ENCODE data around the gene OBP2B.
"Not testable (repeated sequence)": the region's sequence is repeated elsewhere in the genome, so short reads cannot be mapped to it uniquely, and the experiment has no call there.

OBP2B gene, protein sequence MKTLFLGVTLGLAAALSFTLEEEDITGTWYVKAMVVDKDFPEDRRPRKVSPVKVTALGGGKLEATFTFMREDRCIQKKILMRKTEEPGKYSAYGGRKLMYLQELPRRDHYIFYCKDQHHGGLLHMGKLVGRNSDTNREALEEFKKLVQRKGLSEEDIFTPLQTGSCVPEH

GRCh38 chr9:133208880-133209300, at the start of gene OBP2B:
TSS of gene OBP2B (minus strand) at chr9:133209250. CDS start at chr9:133209199, 51 bp downstream.
- DNase-seq (ENCODE audit: low read depth), result not testable (repeated sequence)

DNA sequence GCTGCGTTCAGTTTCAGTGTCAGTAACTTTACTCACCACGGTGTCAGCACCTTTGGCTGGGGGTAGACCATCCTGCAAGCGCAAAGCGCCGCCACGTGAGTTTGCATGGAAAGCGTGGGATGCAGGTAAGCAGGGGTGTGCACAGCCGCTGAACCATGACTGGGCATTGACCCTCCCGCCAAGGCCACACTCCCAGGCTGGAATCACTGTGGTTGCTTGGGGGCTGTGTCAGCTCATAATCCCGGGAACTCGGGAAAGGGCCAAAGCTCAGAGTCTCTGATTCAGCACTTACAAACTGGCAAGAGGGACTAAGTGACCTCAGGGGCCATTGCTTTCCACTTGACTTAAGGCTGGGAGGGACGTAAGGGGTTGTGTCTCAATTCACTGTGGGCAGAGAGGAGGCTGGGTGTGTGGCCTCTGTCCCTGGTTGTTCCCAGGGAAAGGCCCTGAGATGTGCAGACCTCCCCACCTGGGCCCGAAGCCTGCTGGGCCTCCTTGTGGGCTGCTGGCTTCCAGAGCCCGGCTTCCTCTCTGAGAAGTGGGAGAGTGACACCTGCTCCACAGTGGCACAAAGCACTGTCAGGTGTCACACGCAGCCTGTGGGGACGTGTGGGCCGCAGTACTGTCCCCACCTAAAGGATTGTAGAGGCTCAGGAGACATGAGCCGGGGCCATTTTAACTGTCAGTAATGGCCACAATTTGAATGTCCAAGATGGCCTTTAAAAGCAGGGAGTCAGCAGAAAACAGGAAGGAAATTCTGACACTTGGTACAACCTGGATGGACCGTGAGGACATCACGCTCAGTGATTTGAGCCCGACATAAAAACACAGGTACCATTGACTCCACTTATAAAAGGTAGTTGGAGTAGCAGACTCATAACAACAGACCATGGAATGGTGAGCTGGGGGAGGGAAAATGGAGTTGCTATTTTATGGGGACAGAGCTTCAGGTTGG, 49.3 kb upstream of the OBP2B start:
- no peak for DNase-seq (ENCODE audit: low read depth)

DNA sequence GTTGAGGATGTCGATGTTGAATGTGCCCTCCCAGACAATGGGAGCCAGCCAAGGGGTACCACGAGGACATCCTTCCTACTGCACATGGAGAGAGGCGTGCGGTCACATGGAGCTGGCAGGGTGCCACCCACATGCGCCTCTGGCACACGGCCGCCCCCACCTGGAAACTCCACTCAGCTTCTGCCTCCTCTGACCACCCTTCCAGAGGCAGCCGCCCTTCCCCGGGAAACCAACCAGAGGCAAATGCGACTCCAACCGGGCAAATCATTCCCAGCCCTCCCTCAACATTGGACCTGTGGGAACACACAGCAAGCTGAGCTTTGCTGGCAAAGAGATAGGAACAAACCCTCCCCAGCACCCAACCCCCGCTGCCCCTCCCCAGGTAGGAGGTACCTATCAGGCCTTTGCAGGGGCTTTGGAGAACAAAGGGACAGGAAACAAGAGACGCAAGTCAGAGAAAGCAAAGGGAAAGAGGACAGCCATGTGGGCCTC, 48.5 kb upstream of the OBP2B start:
- no peak for DNase-seq (ENCODE audit: low read depth)

GRCh38 chr9:133256686-133257091, 47.6 kb upstream of the OBP2B start:
- no peak for DNase-seq (ENCODE audit: low read depth)

DNA sequence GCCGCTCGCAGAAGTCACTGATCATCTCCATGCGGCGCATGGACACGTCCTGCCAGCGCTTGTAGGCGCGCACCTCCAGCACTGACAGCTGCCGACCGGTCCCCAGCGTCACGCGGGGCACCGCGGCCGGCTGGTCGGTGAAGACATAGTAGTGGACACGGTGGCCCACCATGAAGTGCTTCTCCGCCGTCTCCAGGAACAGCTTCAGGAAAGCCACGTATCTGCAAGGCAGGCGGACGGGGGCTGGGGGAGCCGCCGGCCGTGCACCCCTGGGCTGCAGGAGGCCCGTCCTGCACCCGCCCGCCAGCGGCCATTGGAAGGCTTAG, 47.0 kb upstream of the OBP2B start:
- DNase-seq (ENCODE audit: low read depth), result no peak

DNA sequence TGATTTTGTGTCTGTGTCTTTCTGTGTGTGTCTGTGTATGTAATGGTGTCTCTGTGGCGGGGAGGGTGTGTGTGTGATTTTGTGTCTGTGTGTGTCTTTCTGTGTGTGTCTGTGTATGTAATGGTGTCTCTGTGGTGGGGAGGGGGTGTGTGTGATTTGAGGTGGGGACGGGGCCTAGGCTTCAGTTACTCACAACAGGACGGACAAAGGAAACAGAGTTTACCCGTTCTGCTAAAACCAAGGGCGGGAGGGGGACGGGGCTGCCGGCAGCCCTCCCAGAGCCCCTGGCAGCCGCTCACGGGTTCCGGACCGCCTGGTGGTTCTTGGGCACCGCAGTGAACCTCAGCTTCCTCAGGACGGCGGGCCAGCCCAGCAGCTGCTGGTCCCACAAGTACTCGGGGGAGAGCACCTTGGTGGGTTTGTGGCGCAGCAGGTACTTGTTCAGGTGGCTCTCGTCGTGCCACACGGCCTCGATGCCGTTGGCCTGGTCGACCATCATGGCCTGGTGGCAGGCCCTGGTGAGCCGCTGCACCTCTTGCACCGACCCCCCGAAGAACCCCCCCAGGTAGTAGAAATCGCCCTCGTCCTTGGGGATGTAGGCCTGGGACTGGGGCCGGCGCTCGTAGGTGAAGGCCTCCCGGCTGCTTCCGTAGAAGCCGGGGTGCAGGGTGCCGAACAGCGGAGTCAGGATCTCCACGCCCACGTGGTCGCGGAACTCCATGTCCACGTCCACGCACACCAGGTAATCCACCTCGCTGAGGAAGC, 46.5 kb upstream of the OBP2B start:
- no peak for DNase-seq (ENCODE audit: low read depth)

GRCh38 chr9:133254471-133254870, 45.4 kb upstream of the OBP2B start:
- DNase-seq (ENCODE audit: low read depth), result no peak

DNA sequence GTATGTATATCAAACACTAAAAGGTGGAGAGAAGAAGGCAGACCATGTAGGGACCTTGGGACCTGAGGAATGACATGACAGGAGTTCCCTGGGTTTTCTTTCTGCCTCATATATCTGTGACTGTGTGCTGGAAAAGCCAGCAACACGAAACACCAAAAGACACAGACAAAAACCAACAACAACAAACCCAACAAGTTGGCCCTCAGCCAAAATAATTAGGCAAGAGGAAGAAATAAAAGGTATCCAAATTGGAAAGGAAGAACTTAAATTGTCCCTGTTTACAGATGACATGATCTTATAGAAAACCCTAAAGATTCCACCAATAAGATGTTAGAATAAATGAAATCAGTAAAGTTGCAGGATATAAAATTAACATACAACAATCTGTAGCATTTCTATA, 44.2 kb upstream of the OBP2B start:
- no peak for DNase-seq (ENCODE audit: low read depth)

DNA sequence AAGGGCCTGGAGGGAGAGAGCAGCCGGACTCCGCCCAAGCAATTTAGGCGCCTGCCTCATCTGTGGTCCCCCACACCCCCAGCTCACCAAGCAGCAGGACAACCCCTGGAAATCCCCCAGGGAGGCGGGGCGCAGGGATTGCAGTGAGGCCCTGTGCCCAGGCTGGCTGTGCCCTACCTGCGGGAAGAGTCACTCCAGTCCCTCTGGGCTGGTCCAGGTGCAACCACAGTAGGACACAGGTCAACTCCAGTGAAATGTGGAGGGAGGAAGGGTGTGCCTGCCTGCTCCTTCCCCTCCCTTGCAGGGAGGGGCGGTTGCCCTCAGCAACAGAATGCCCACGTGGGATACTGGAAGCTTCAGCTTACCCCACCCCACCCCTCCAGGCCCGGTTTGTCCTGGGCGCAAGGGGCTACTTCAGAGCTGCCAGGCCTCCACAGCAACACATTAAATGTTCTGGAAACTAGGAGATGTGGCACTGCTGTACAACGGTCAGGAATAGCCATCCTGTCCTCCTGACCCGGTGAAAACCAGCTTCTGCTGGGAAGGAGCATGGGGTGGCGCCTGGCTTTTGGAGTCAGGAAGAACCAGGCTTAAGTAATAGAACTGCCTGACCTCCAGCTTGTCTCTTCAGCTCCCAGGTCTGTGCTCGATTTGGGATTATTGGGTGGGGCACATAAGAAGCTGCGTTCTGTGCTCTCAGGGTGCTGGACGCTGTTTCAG, 43.4 kb upstream of the OBP2B start:
- DNase-seq (ENCODE audit: low read depth), result no peak

GRCh38 chr9:133251773-133252172, 42.7 kb upstream of the OBP2B start:
- DNase-seq (ENCODE audit: low read depth), result no peak

DNA sequence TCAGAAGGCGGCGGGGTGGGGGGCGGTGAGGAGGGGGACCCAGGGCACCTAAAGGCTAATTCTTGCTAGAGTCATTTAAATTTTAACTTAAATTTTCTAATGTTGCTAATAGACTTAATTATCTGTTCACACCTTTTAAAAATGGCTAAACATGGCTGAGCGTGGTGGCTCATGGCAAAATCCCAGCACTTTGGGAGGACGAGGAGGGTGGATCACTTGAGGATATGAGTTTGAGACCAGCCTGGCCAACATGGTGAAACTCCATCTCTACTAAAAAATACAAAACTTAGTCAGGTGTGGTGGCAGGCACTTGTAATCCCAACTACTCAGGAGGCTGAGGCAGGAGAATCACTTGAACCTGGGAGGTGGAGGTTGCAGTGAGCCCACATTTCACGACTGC, 42.2 kb upstream of the OBP2B start:
- DNase-seq (ENCODE audit: low read depth), result not testable (repeated sequence)

DNA sequence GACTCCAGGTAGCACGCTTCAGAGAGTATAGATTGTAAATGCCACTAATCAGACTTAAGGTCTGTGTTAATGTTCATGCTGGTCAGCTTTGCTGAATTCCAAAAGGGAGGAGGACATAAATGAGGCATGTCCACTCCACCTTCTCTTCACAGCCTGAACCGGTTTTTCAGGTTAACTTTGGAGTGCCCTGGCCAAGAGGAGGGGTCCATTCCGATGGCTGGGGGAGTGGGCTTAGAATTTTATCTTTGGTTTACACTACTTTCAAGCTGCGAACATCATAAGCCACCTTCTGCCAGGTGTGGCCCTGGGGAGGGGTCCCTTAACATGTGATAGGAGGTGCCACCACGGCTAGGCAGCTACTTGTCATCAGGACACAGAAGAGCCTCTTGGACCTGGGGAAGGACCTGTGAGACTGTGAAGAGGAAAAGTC, 41.7 kb upstream of the OBP2B start:
- DNase-seq (ENCODE audit: low read depth), result no peak

GRCh38 chr9:133249337-133249736, 40.3 kb upstream of the OBP2B start:
- DNase-seq (ENCODE audit: low read depth), result no peak

GRCh38 chr9:133248726-133249295, 39.8 kb upstream of the OBP2B start:
- no peak for DNase-seq (ENCODE audit: low read depth)

DNA sequence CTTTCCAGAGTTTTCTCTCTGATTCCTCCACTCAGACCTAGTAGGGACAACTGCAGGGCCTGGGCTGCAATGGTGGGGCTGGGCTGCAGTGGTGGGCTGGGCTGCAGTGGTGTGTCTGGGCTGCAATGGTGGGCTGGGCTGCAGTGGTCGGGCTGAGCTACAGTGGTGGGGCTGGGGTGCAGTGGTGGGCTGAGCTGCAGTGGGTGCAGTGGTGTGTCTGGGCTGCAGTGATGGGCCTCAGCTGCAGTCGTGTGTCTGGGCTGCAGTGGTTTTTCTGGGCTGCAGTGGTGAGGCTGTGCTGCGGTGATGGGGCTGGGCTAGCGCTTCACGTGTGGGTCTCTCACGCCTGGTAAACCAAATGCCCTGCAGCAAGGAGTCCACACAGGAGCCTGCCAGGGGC, 38.6 kb upstream of the OBP2B start:
- DNase-seq (ENCODE audit: low read depth), result no peak

DNA sequence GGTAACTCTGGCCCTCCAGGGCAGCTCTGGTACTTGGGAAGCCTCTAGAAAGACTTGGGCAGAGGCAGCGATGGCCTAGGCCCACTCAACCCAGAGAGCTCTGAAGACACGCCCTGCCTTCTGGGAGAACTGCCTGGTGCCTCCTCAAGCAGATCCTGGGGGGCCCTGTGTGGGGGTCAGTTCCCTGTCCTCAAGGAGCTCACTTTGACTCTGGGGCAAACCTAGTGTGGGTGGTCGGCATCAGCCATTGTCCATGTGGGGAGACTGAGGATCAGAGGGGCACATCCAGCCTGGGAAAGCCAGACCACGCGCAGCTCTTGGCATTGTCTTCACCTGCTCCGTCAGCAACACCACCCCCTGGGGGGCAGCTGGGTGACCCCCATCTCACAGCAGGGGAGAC, 37.9 kb upstream of the OBP2B start:
- DNase-seq (ENCODE audit: low read depth), result no peak

DNA sequence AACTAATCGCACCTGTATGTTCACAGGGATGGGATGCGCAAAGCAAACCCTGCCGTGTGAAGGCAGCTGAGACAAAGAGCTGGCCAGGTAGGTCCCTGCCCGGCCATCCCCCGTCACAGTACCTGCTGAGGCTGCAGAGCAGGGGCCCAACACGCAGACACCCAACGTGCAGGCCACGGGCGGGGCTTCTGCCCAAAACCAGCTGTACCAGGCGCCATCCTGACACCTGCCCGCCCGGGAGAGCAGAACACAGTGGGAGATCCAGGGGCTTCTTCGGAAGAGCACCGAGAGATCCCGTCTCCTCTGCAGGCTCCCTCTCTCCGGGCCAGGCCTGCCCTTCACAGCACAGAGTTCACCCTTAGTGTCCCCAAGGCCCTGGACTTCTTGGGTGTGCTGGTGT, 37.5 kb upstream of the OBP2B start:
- DNase-seq (ENCODE audit: low read depth), result no peak

- DNase-seq (ENCODE audit: low read depth), result no peak
Observed at GRCh38 chr9:133242991-133243390, 33.9 kb upstream of the OBP2B start.

DNA sequence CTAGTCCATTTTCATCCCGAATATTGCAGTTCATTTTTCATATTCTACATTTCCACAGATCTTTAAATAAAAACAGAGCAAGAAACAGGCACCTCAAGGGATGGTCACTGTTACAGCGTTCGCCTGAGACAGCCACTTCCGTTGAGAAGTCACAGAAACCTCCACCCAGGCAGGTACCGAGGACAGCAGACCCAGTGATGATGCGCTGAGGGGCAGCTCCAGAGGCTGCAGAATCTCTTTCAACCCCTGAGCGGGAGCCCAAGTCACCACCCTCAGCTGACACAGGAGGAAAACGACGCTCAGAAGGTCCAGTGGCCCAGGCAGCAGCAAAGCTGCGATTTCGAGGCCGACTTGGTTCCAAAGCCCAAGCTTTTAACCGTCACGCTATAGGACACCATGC, 33.2 kb upstream of the OBP2B start:
- no peak for DNase-seq (ENCODE audit: low read depth)

- no peak for DNase-seq (ENCODE audit: low read depth)
Observed at GRCh38 chr9:133239533-133240090, 30.6 kb upstream of the OBP2B start.

DNA sequence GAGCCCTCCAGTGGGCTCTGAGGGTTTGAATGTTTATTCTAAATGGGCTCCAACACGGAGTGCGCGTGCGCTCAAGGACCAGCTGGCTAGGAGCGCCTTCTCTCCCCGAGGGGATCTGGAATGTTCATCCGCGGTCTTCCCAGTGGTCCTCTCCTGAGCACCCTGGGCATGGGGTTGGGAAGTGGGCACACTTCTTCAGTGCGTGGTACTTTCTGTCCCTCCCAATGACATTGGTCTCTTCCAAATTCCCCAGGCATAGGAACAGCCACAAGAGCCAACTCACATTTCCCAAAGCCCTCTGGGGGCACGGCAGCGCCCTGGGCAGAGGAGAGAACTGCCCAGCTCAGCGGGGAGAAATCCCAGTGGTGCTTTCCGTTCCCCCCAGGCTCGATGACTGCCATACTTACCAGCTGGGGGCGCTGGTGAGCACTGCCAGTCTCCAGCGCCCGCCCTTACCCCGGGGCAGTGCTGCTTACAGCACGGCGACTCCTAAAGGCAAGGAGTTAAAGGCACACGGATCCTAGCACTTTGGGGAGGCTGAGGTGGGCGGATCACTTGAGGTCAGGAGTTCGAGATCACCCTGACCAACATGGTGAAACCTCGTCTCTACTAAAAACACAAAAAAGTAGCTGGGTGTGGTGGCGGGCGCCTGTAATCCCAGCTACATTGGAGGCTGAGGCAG, 29.9 kb upstream of the OBP2B start:
- peak; percentile 65 for DNase-seq (ENCODE audit: low read depth)

All from activated T-cell treated with anti-CD3 and anti-CD28 coated beads for 1 hour (primary cell).